Fibroblast of lung (primary cell): ENCODE results near the gene TNFRSF19.

ENCODE experiments used
- EZH2 ChIP-seq: IDR thresholded peaks from 2 replicates; pipeline ENCODE4 v1.5.1; 2012; ENCODE audit warnings: low read length, control low read depth, mild to moderate bottlenecking; ENCODE audit errors: missing control alignments
- TF ChIP-seq, protein P1 (sequence below), 2 donors: IDR thresholded peaks in 1 of 2; conservative IDR thresholded peaks in 1 of 2; 1 replicate in 1 of 2; 2 replicates in 1 of 2; pipeline ENCODE4 v1.5.1; 2011 to 2012; ENCODE audit warnings: low read length in 2 of 2, control low read depth in 1 of 2, inconsistent platforms in 1 of 2, low read depth in 1 of 2, mild to moderate bottlenecking in 1 of 2

DNA sequence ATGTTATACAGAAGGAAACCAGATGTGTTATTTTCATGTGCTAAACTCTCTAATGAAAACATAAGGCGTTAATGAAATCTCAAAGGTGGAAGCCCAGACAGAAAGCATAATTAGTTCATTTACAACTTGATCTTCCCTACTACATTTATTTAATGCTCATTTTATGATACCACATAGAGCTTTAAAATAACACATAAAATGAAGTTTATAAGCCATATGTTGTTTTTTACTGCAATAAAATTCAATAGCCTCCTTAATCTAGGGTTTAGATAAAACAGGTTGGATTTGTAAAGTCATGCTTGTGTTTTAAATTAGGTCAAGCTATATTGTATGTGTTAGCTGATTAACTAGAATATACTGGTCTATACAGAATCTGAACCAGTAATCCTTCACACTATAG lies 81.2 kb downstream of the TNFRSF19 start:
- TF ChIP-seq, protein P1, sequence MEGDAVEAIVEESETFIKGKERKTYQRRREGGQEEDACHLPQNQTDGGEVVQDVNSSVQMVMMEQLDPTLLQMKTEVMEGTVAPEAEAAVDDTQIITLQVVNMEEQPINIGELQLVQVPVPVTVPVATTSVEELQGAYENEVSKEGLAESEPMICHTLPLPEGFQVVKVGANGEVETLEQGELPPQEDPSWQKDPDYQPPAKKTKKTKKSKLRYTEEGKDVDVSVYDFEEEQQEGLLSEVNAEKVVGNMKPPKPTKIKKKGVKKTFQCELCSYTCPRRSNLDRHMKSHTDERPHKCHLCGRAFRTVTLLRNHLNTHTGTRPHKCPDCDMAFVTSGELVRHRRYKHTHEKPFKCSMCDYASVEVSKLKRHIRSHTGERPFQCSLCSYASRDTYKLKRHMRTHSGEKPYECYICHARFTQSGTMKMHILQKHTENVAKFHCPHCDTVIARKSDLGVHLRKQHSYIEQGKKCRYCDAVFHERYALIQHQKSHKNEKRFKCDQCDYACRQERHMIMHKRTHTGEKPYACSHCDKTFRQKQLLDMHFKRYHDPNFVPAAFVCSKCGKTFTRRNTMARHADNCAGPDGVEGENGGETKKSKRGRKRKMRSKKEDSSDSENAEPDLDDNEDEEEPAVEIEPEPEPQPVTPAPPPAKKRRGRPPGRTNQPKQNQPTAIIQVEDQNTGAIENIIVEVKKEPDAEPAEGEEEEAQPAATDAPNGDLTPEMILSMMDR (conservative IDR thresholded peaks at IDR 0.05 in 1 of 2, IDR thresholded peaks at IDR 0.05 in 1 of 2; ENCODE audit: low read depth in 1 of 2, low read length in 2 of 2): no peak
- TF ChIP-seq EZH2: no peak
